ENCODE measurements around the gene COL2A1. TPM values are rescaled to one million over a fixed set of nuclear protein-coding genes. Genes with fewer than 3 reads are reported as not detected.

Gene COL2A1
- total RNA-seq, 2 donors from 2014 or later: not detected

DNA sequence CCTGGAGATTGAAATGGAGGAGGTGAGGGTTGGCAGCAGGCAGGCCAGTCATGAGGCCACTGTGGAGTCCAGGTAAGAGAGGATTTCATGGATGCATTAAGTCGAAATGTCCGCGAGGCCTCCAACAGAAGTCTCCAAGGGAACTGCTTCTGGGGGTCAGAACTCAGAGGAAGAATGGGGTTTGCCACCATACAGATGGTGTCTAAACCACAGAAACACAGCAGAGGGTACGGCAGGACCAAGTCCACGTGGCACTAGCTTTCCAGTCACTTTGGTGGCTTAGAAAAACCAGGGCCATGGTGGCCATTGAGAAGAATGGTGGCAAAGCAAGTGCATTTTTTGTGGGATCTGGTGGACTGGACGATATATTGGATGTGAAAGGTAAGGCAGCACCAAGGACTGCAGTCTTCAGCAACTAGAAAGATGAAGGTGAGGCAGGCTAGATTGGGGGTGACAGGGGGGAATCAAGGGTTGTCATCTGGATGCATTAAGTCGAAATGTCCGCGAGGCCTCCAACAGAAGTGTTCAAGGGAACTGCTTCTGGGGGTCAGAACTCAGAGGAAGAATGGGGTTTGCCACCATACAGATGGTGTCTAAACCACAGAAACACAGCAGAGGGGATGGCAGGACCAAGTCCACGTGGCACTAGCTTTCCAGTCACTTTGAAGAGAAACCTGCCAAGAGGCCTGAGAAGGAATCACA, 63.4 kb downstream of the COL2A1 start:
- DNase-seq (ENCODE audit: low spot score): no peak
- intact Hi-C loops (cut with DNase I): no loop called here

DNA sequence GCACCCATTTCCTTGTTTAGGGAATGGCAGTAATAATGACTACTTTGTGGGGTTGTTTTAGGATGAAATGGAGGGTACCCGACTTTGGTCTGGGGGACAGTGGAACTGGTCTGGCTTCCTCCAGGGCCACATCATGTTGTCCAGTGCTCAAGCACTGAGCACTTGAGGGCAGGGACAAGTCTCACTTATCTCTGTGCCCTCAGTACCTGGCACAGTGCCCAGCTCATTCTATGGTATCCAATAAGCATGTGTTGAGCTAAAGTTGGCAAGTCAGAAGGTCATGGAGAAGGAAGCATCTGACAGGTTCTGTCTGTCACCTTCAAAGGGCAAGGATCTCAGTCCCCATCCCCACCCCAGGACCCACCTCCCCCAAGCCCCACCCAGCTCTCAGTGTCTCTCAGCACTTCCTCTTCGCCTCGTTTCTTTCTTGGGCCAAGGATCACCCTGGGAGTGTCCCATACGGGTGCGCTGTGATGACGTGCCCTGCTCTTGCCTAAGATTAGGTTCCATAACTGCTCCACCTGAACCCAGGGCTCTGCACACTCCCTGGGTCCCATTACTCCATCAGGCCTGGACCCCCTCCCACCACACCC, 65.2 kb downstream of the COL2A1 start:
- intact Hi-C loops (cut with DNase I): no loop called here
- no peak for DNase-seq (ENCODE audit: low spot score)

DNA sequence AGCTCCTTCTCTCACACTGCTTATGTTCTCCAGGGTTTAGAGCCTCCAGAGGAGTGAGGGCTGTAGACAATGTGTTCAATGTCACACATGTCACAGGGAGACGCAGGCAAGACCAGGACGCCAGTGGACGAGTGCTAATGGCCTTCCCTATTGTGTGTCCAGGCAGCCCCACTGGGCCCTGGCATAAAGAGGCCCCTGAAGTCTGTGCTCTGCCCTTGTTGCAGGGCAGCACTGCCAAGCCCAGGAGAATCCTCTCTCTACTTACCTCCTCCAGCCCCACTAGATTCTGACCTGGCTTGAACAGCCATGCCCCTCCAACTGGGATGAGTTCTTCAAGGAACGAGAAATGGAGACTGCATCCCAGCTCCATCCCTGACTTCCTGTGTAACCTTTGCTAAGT, 65.7 kb downstream of the COL2A1 start:
- DNase-seq (ENCODE audit: low spot score): no peak
- intact Hi-C loops (cut with DNase I): no loop called here

- intact Hi-C loops (cut with DNase I): no loop called here
Measured at GRCh38 chr12:47938093-47938492, 66.2 kb downstream of the COL2A1 start.

DNA sequence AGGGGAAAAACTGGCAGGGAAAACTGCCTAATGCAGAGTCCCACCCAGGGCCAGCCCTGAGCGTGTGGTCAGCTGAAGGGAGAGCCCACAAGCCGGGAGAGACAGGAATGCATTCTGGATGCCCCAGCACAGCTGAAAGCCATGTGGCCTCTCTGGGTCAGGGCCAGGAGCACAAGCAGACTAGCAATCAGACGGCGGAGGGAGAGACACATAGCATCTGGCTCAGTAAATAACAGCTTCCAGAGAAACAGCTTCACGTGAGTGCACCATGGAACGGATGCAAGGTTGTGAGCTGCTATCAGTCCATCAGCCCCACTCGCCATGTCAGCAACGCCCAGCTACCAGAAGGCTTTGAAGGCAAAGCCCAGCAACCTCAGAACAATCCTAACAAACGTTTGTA, 69.1 kb downstream of the COL2A1 start:
- intact Hi-C loops (cut with DNase I): no loop called here
- DNase-seq (ENCODE audit: low spot score): peak; percentile 81

More at GRCh38 chr12:47938093-47938492, 66.2 kb downstream of the COL2A1 start:
- DNase-seq (ENCODE audit: low spot score): no peak

- DNase-seq (ENCODE audit: low spot score): no peak
- intact Hi-C loops (cut with DNase I): no loop called here
Measured at GRCh38 chr12:47931187-47931586, 73.1 kb downstream of the COL2A1 start.

- intact Hi-C loops (cut with DNase I): no loop called here
- DNase-seq (ENCODE audit: low spot score): no peak
Measured at GRCh38 chr12:47930634-47931033, 73.6 kb downstream of the COL2A1 start.

DNA sequence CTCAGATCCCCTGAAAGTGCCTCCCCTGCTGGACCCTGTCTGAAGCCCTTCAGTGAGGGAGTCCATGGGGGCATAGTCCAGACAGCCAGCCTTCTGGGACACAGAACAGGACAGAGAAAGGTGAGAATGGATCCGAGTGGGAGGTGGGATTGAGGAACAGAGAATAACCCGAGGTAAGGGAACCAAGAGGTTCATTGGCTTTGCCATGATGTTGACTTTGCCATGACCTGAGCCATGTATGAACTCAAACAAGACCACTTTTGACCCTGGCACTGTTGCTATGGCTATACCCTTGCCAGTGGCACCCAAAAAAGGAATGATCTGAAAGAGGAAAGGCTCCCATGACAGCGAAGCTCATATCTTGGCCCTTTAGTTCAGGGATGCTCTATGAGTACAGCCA, 76.9 kb downstream of the COL2A1 start:
- no peak for DNase-seq (ENCODE audit: low spot score)
- intact Hi-C loops (cut with DNase I): no loop called here

Other genes with a start within 250 kb of the COL2A1 start
- 10 to 100 TPM; 18.3 to 33.5 TPM for gene RAPGEF3, start 245.6 kb downstream of the COL2A1 start, total RNA-seq
- gene SLC48A1, start 231.2 kb downstream of the COL2A1 start, total RNA-seq: 10 to 100 TPM; 28.5 to 33.8 TPM
- 100 to 1,000 TPM; 111 to 126 TPM for gene HDAC7, start 184.6 kb downstream of the COL2A1 start, total RNA-seq
- 10 to 100 TPM in 1 of 2 donors, 1 to 10 TPM in 1; 9.6 to 10.2 TPM for gene VDR, start 99.5 kb downstream of the COL2A1 start, total RNA-seq
- 10 to 100 TPM; 29.5 to 36.1 TPM for gene TMEM106C, start 40.9 kb downstream of the COL2A1 start, total RNA-seq
- 10 to 100 TPM; 21.4 to 21.8 TPM for gene SENP1, start 101.6 kb upstream of the COL2A1 start, total RNA-seq
- 10 to 100 TPM; 44.7 to 49.0 TPM for gene PFKM, start 114.9 kb upstream of the COL2A1 start, total RNA-seq
- 10 to 100 TPM; 34.7 to 37.8 TPM for gene ASB8, start 153.0 kb upstream of the COL2A1 start, total RNA-seq
- gene CCDC184, start 179.2 kb upstream of the COL2A1 start, total RNA-seq: under 1 TPM; 0.48 to 0.74 TPM
- not detected for gene OR10AD1, start 198.8 kb upstream of the COL2A1 start, total RNA-seq

Measured in posterior vena cava (tissue), 2 donors.